ENCODE data around the gene KCNQ1OT1.

KCNQ1OT1 gene

DNA sequence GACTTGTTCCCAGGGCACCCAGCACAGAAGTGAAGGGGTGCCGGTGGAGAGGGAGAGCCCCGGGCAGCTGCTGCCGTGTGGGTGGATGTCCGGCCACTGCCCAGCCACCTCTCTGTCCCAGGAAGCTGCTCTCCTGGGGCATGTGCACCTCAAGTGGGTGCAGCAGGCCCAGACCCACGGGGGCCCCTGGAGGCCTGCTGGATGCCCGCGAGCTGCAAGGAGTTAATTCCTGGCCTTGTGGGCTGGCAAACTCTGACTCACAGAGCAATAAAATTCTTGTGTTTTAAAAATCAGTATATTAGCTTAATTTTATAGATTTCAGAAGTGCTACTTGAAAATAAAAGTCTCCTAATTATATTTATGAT, 37.4 kb upstream of the KCNQ1OT1 start:
- no peak for DNase-seq (ENCODE audit: low read depth in 2 of 2)

DNA sequence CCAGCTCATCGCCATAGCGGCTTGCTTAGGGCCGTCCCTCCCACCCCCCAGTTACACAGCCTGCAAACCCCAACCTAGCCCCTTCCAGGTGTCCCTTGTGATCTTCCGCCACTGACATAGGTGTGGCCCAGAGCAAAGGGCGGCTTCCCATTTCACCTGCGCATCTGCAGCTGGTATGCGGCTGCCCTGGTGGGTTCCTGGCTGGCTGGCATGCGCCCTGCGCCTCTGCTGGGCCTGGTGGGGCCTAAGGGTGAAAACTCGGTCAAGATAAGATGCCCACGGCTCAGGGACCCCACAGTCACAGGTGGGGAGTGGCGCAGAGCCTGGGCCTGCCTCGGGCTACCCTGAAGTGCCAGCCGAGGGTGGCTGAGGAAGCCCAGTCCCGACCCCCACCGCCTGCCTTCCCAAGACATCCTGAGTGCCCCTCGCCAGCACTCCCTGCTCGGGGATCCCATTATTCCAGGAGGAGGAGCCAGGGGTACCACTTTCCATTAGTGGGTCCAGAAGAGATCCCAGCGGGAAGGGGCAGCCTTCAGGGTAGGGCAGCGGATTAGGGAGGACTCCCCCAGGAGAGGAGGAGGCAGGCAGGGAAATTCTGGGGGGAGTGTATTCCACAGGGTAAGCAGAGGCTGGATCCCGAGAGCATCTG, 36.9 kb upstream of the KCNQ1OT1 start:
- no peak for DNase-seq (ENCODE audit: low read depth in 2 of 2)

DNA sequence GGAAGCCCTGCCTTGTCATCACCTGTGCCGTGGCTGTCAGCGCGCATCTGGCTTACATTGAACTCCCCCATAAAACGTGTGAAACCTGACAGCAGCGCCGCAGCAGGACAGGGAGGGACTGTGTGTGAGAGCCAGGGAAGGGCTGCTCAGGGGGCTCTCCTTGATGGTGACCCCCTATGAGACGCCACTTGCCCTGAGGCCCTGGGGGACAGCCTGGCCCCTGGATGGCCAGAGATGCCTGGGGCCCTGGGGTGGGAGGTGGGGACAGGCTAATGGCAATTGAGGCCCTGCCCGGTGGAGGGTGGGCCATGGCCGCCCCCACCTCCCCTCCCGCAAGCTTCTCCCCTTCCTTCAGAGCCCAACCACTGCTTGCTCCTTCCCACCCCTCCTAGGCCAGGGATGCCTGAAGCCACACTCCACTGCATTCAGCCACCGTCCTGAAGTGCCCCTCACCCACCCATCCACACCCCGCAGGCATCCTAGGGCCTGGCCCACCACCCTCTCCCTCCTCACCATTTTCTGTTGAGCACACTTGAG, 35.3 kb upstream of the KCNQ1OT1 start:
- no peak for DNase-seq (ENCODE audit: low read depth in 2 of 2)

DNA sequence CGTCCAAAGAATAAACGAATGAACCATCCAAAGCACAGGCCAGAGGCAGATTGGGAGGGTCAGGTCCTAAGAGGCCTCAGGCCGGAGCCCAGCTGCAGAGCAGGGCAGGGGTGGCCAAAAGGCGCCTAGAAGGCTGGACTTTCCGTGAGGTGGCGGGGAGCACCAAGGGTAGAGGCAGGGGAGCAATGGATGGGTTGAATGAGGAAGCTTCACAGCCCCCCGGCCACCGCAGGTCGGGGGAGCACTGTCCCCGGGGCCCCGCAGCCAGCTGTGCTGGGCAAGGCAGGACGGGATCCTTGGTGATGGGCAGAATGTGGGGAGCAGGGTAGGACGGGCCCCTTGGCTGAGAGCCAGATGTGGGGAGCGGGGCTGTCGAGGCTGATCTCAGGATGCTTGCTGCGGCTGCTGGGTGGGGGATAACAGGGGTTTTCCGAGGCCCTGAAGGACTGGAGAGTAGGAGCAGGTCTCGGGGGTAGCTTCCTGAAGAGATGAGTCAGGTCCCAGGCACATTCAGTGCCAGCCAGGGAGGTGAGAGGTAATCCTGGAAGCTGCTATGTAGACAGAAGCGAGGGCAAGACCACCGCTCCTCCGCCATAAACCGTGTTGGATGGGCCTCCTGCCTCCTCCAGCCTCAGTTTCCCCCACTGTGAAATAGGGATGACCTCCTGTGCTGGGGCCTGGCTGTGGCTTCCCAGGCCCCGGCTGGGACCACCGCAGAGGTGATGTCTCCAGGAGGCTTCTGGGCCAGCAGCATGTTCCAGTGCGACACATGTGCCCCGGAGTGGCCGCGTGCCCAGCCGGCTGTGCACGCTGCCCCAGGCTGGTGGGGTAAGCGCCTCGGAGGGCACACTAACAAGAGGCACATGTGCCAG, 34.6 kb upstream of the KCNQ1OT1 start:
- DNase-seq (ENCODE audit: low read depth in 2 of 2): no peak

DNA sequence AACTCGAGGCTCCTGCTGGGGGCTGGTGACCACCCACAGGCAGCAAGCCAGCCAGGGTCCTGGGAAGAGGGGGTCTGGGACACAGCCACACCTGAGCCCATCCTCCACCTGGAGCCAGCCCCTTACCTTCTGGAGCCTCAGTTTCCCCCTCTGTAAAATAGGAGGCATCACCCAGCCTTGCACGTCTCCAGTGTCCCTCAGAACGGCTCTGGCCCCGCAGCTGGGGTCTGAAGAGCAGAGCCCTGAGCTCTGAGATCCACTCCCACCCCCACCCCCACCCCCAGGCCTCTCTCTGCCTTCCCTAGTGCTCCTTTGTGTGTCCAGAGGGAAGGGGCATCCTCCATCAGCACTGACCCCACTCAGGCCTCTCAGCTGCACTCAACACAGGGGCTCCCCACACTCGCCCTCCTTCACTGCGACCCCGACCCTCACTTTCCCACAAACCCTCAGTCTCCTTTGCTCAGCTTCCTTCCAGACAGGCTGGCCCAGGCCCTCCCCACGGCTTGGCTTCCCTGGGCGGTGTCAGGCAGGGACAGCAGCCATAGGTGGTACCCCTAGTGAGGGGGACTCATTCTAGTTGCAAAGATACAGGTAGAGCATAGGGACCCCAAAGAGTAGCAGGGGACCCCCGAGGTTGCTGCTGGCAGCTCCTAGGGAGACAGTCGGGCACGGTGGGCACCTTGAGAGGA, 33.3 kb upstream of the KCNQ1OT1 start:
- no peak for DNase-seq (ENCODE audit: low read depth in 2 of 2)

DNA sequence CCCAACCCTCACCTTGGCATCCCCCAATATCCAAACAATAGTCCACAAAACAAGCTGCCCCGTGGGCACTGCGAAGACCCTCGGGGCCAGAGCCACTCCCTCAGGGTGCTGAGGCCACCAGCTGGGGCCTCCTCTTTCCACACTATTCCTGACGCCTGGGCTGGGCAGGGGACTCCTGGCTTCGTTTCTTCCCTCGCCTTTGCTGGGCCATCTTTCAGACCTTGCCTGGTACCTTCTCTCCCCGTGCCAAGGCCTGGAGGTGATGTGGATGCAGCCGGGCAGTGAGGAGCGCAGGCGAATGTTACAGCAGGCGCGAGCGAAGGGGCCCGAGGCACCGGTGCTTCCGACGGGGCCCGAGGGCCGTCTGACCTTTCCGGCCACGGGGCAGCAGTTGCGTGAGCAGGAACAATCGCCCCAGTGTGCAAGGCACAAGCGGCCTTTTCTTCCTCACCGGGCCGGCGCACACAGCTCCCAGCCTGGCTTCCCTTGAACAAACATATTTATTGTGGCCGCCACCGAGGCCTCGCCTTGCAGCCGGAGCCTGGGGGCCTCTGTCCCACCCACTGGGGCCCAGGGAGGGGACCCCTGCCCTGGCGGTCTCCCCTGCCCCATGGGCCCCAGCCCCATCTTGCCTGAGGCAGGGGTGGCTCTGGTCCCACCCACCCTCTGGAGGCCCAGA, 32.6 kb upstream of the KCNQ1OT1 start:
- DNase-seq (ENCODE audit: low read depth in 2 of 2): no peak

DNA sequence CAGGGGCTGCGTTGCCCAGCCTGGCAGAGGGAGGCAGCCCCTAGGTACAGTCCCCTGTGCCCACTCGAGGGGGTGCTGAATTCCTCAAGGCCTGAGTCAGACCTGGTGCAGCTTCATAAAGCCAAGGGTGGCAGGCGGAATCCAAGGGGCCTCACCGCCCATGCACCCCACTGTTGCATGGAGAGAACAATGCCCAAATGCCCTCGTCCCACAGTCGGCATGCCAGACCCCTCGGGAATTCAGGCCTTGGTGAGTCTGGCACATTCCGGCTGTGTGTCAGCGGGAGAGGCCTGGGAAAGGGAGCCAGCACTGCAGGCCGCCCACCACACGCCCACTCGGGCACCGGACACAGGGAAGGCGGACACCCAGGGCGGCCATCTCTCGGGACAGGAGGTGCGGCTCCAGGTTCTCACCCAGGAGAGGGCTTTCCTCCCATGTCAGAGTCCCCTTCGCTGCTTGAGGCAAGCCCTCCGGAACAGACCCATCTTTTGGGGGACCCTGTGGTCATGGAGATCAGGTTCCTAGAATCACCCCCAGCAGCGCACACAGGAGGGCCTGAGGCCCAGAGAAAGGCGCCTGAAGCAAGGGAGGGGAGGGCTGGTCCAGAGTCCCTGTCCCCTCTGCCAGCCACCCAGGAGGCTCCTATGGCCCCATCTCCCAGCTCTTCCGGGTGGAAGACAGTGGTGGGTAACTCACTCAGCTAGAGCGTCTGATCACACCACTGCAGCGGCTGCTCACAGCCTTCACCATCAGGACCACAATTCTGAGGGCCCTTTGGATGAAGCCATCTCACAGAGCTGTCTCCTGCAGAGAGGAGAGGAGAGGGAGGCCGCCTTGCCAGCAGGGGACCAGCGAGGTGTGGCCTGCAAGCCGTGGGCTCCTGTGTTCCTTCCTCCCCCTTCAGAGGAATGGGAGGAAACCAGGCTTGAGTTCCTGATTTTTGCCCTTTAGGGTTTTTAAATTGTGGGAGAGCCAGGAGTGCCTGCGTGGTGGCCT, 31.6 kb upstream of the KCNQ1OT1 start:
- DNase-seq (ENCODE audit: low read depth in 2 of 2): no peak

DNA sequence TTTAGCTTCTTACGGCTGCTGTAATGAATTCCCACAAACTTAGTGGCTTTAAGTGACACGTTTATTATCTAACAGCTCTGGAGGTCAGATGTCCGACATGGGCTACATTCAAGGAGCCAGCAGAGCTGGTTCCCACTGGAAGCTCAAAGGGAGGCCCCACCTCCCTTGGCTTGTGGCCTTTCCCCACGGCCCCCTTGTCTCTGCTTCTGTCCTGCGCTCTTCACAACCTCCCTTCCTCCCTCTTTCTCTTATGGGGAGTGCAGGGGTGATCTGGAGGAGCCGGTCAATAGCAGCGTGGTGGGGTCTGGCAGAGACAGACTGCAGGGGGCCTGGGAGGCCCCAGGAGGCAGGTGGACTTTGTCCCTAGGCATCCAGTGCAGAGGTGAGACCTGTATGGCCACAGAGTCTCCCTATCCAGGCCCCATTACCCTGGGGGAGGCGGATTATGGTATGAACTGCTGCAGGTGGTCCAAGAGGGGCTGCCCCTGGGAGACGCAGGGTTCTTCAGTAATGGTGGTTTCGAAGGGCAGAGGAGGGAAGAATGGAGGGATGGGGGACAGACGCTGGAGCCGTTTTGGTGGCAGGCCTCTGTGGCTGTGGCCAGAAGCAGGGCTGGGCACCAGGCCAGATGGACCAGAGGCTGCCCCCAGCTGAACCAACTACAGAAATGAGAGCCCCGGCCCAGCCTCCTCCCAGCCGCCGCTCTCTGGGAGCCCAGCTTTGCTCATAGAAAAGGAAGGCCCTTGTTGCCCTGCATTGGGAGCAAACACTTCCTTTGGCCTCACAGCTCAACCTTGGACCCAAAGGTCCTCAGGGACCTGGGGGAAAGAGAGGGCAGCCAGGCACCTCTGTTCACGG, 30.7 kb upstream of the KCNQ1OT1 start:
- no peak for DNase-seq (ENCODE audit: low read depth in 2 of 2)

DNA sequence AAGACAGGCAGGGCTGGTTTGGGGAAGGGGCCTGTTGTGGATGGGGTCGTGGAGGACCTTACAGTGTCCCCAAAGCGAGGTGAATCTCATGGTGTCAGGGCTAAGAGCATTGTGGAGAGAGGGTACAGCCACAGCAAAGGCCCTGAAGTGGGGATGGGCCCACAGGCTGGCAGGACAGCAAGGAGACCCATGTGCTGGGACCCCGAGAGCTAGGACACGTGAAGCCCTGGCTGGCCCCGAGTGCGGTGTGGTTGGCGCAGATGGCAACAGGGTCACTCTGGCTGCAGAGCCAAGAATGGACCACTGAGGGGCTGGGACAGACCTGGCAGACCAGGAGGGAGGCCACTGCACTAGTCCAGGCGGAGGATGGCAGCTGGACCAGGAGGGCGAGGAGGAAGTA, 30.0 kb upstream of the KCNQ1OT1 start:
- no peak for DNase-seq (ENCODE audit: low read depth in 2 of 2)

DNA sequence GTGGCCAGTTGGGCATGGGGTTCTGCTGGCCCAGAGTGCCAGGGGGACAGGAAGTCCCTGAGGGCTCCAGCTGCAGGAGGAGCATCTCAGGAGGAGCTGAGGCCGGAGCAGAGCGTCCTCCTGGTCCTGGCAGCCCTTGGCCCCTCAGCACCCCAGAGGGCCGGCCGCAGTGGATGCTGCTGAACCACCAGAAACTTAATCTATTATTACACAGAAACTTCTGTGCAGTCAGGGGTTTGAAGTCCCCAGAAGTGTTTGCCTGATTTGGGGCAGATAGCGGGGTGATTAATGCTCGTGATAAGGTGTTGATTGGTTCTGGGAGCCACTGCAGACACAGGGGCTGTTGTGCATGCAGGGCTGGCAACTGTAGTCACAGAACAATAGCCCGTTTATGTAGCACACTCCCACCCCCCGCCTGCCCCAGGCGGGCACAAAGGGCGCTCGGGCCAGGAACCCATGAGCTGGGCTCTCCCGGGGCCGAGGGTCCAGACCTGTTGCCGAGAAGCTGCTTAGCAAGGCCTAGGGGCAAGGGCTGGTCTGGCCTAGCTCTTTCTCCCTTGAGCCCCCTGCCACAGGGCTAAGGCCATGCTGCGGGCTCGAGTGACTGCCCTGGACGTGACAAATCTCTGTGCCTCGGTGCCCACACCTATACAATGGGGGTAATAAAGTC, 29.0 kb upstream of the KCNQ1OT1 start:
- no peak for DNase-seq (ENCODE audit: low read depth in 2 of 2)

DNA sequence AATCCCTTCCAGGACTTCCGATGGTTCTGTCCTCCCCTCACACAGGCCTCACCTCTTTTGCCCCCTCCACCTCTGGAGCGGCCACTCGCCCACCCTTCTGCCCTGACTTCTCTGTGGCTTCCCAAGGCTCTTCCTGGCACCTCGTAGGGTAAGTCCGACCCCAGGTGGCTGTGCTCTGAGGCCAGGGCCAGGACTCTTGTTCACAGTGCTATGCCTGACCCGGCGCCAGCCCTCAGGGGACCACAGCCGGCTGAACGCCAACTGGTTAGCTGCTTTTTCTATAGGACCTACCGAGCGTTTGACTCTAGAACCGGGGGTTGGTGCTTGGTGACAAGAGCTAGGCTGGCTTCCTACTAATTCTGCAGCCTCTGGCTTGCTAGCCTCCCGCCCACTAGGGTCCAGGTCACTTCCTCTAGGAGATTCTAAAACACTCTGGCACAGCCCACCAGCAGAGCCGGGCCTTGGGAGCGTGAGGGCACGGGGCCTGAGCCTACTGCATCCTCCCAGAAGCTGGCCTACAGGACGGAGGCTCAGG, 28.4 kb upstream of the KCNQ1OT1 start:
- DNase-seq (ENCODE audit: low read depth in 2 of 2): no peak

DNA sequence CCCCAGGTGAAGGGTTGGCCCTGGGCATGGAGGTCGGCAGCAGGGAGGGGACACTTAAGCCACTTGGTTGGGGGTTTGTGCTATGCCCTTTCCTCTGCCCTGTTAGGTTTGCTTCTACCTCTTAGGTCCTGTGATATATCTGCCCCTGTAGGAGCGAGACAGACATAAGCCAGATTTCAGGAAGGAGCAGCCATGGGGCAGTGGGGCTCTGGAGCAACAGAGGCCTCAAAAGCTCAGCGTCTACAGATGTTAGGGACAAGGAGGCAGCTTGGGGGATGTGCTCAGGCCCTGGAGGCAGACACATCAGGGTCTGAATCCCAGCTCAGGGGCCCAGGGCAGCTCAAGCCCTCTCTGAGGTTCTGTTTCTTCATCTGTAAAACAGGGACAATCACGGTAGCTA, 27.2 kb upstream of the KCNQ1OT1 start:
- no peak for DNase-seq (ENCODE audit: low read depth in 2 of 2)

DNA sequence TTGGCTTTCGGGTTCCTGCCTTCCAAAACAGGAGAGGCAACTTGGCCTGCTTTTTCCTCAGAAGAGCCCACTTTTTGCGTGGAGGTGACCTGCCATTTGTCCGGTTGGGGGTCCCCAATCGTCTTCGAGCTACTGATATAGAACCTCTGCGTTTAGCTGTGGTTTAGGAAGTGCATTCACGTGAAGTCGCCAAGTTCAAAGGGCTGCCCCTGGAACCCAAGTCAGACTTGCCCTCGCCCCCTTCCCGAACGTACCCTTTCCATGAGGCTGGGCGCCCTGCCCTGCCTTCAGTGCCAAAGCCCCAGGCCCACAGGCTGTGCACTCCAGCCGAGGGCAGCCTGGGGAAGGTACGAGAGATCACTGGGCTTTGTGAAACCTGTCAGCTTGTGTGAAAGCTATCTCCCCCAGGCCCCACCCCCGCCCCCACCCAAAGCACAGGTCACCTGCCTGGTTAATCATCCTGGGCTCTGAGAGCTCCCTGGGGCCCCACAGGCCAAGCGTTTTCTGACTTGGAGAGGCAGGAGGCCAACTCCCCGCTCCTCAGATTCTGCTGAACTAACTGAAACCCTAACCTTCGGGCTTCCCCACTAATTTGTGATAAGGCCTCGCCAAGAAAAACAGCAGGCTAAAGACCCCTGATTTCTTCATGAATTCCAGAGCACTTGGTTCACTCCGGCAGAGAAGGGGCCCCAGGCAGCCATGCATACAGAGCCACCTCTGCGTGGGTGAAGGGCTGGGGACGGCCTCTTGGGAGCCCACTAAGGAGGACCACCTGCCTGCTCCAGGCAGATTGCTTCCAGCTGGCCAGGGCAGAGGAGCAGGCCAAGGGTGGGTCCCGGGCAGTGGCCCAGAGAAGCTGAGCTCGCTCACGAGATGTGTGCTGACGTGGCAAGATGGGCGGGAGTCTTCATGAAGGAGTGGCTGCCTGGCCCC, 25.8 kb upstream of the KCNQ1OT1 start:
- DNase-seq (ENCODE audit: low read depth in 2 of 2): no peak

DNA sequence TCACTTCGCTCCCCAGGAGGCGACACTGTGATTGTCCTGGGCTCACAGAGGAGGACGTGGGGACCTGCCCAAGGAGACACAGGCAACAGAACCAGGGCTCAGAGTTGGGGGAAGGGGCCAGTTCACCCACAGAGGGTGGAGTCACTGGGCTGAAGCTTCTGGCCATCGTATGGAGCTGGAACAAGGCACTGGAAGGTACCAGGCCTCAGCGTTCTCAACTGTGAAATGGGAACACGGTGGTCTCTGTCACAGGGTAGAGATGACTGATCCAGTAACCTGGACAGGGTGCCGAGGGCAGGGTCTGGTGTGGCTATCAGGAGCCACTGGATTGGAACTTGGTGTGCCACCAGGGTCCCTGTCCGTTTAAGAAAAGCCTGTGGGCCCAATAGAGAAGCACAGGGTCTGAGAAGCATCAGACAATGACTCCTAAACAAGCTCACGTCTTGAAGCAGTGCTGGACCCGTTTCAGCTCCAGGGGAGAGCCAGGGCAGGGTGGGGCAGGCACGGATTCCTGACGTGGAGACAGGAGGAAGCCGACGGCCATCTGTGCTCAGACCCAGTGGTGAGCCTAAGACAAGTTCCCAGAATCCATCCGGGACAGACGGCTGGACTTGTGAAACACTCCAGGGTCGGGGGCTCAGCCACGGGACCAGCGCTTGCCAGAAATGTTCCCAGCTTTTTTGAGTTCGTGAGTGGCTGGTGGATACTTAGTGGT, 25.0 kb upstream of the KCNQ1OT1 start:
- DNase-seq (ENCODE audit: low read depth in 2 of 2): no peak

DNA sequence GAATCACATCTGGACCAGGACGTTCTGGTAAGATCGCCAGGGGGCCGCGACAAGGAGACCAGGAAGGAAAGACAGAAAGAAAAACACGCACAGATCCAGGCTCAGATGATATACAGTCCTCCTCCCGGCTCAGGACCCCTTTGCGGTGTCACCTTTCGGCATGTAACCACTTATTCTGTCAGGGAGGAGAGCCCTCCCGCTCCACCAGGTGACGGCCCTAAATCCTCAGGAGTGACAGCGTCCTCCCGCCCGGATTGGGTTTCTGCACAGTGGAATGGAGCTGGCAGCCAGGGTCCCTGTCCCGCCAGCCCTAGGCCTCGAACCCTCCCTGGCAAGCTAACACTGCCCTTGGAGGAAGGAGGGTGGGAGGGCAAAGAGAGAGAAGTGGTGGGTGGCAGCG, 24.3 kb upstream of the KCNQ1OT1 start:
- no peak for DNase-seq (ENCODE audit: low read depth in 2 of 2)

DNA sequence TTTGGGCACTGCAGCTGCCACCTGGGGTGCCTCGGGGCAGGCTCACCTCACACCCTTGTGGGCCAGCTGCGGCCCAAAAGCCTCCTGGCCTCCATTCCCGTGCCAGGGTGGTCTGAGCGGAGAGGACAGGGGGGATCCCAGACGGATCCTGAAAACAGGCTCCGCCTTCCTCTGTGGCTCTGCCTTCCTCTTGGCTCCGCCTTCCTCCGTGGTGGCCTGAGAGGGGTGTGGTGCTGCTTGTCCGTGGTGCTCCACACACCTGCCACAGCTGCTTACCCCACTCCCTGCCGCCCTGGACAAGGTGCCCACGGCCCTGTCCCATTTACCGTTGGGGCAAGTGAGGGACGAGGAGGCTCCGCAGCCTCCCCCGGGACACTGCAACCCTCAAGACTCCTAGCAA, 23.2 kb upstream of the KCNQ1OT1 start:
- DNase-seq (ENCODE audit: low read depth in 2 of 2): no peak

DNA sequence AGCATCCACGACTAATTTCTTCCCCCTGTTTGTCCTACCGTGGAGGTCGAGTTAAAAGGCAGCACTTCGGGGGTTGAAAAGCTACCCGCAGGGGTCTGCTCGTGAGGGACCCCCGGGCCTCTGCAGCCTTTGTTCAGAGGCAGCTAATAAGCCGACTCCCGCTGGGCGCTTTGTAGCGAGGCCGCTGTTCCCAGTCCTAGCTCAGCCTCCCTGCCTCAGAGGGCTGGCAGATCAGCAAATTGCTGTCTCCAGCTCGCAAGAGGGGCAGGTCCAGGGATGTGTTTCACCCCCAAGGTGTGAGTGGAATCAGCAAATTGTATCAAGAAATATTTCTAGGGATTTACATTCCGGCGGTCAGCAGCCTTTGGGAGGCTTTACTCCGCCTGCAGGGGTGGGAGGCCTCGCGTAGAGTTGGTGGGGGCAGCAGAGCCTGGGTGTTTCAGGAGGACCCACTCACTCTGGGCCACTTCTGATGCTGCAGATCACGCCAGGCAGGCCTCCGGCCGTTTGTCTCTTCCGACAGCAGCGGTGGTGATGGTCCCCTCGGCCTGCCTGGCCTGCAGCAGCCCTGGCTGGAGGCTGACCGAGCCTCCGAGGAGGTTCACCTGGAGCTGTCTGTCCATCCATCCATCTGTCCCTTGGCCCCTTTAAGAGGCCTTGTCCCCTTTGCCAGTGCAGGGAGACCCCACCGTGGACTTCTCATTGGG, 21.6 kb upstream of the KCNQ1OT1 start:
- no peak for DNase-seq (ENCODE audit: low read depth in 2 of 2)
